ENCODE results near the gene TNS1.

The TNS1 gene

DNA sequence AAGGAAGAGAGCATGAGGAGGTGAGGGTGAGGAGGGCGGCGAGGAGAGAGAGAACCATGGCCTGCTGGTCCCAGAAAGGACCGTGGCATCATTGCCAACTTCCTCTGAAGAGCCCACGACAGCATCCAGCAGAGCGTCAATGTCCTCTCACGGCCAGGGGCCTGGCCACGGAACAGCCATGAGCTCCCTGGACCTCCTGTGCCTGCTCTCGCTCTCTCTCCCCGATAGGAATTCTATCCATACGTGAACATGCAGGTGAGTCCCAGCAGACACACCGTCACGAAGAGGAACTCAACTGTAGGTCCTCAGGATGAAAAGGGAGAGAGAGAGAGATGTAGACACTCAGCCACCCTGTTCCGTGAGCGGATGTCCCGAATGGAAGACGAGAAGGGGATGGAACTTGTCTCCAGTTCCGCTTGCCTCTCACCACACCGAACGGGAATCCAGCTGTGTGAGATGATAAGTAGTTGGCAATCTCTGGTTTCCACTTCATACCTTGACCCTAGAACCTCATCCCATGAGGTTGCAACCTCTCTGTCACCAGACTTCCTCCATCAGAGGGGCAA, 107.6 kb downstream of the TNS1 start:
- no peak overlapping the region for H3K4me3 ChIP-seq (ENCODE audit: severe bottlenecking)
- DNase-seq (ENCODE audit: low spot score) (no peak), ATAC-seq (ENCODE audit: low read depth) (no peak)
- no peaks in the 10 kb centered on the region for H3K4me1 ChIP-seq (ENCODE audit: insufficient read depth, poor library complexity, severe bottlenecking)
- no peaks in the 10 kb centered on the region for H3K36me3 ChIP-seq (ENCODE audit: low read depth)
- H3K27ac ChIP-seq (ENCODE audit: poor library complexity, severe bottlenecking): no peak overlapping the region
- TF ChIP-seq, protein P1, sequence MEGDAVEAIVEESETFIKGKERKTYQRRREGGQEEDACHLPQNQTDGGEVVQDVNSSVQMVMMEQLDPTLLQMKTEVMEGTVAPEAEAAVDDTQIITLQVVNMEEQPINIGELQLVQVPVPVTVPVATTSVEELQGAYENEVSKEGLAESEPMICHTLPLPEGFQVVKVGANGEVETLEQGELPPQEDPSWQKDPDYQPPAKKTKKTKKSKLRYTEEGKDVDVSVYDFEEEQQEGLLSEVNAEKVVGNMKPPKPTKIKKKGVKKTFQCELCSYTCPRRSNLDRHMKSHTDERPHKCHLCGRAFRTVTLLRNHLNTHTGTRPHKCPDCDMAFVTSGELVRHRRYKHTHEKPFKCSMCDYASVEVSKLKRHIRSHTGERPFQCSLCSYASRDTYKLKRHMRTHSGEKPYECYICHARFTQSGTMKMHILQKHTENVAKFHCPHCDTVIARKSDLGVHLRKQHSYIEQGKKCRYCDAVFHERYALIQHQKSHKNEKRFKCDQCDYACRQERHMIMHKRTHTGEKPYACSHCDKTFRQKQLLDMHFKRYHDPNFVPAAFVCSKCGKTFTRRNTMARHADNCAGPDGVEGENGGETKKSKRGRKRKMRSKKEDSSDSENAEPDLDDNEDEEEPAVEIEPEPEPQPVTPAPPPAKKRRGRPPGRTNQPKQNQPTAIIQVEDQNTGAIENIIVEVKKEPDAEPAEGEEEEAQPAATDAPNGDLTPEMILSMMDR (IDR thresholded peaks at IDR 0.05; ENCODE audit: poor library complexity, severe bottlenecking): no peak
- H3K9me3 ChIP-seq (ENCODE audit: severe bottlenecking): no peaks in the 10 kb centered on the region
- no peaks in the 10 kb centered on the region for H3K27me3 ChIP-seq (ENCODE audit: insufficient read depth, poor library complexity, severe bottlenecking)

DNA sequence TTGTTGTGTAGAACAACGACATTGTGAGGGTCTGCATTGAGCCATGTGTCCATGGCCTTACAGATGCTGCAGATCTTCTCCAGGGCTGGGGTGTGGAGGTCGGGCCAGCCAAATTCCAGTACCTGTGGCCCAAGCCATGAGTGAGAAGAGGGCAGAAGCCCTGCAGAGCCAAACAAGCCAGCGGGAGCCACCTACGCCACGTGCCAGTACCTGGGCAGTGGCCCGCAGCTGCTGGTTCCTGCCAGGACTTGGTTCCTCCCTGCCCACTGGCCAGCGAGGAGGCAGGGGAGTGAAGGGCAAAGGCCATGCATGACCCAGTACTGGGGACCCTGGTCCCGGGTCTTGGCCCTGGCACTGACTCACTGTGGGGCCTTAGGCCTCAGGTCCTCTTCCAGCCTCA, 109.4 kb downstream of the TNS1 start:
- no peaks in the 10 kb centered on the region for H3K9me3 ChIP-seq (ENCODE audit: severe bottlenecking)
- H3K36me3 ChIP-seq (ENCODE audit: low read depth): no peaks in the 10 kb centered on the region
- no peak overlapping the region for H3K27ac ChIP-seq (ENCODE audit: poor library complexity, severe bottlenecking)
- ATAC-seq (ENCODE audit: low read depth): no peak
- DNase-seq (ENCODE audit: low spot score): no peak
- H3K27me3 ChIP-seq (ENCODE audit: insufficient read depth, poor library complexity, severe bottlenecking): no peaks in the 10 kb centered on the region
- TF ChIP-seq, protein P1 (IDR thresholded peaks at IDR 0.05; ENCODE audit: poor library complexity, severe bottlenecking): no peak
- H3K4me3 ChIP-seq (ENCODE audit: severe bottlenecking): no peak overlapping the region
- H3K4me1 ChIP-seq (ENCODE audit: insufficient read depth, poor library complexity, severe bottlenecking): no peaks in the 10 kb centered on the region

DNA sequence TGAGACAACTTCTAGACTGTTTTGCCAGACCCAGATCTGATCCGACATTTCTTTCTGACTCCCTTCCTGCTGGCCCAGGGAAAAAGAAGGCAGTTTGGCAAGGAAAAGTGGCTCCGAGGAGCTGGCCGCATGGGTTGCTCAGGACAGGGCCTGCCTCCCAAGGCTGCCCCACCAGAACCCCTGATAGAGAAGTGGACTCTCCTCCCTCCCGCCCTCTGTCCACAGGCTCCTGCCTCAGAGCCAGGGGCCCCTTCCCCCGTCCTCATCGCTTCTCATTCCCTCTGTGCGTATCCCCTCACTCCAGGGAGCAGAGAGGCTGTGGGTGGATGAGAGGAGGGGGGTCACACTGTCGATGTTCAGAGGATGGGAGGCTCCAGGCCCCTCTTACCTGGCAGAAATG, 110.2 kb downstream of the TNS1 start:
- TF ChIP-seq, protein P1 (IDR thresholded peaks at IDR 0.05; ENCODE audit: poor library complexity, severe bottlenecking): no peak
- DNase-seq (ENCODE audit: low spot score) (no peak), ATAC-seq (ENCODE audit: low read depth) (no peak)
- no peak overlapping the region for H3K27ac ChIP-seq (ENCODE audit: poor library complexity, severe bottlenecking)
- no peak overlapping the region for H3K4me3 ChIP-seq (ENCODE audit: severe bottlenecking)
- H3K9me3 ChIP-seq (ENCODE audit: severe bottlenecking): no peaks in the 10 kb centered on the region
- no peaks in the 10 kb centered on the region for H3K36me3 ChIP-seq (ENCODE audit: low read depth)
- no peaks in the 10 kb centered on the region for H3K27me3 ChIP-seq (ENCODE audit: insufficient read depth, poor library complexity, severe bottlenecking)
- H3K4me1 ChIP-seq (ENCODE audit: insufficient read depth, poor library complexity, severe bottlenecking): no peaks in the 10 kb centered on the region

DNA sequence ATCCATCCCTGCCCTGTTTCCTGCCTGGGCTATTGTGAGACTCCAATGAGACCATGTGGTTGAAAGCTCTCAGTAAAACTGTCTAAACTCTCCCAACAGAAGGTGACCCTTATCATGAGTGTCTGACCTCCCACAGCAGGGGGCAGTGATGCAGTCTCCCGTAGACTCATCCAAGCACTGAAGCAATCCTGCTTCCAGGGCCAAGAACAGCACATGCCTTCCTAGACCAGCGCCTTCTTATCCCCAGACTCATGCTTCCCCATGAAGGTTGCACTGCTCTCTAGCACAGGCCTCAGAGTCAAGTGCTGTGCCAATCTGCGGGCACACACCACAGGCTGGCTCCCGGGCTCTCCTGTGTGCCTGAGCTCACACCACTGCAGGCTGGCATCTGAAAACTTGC, 112.3 kb downstream of the TNS1 start:
- ATAC-seq (ENCODE audit: low read depth) (peak; percentile 48; the same call in 1 of the 3 replicates), DNase-seq (ENCODE audit: low spot score) (no peak)
- H3K9me3 ChIP-seq (ENCODE audit: severe bottlenecking): no peaks in the 10 kb centered on the region
- H3K4me1 ChIP-seq (ENCODE audit: insufficient read depth, poor library complexity, severe bottlenecking): no peaks in the 10 kb centered on the region
- H3K4me3 ChIP-seq (ENCODE audit: severe bottlenecking): no peak overlapping the region
- H3K27me3 ChIP-seq (ENCODE audit: insufficient read depth, poor library complexity, severe bottlenecking): no peaks in the 10 kb centered on the region
- no peak overlapping the region for H3K27ac ChIP-seq (ENCODE audit: poor library complexity, severe bottlenecking)
- H3K36me3 ChIP-seq (ENCODE audit: low read depth): no peaks in the 10 kb centered on the region
- TF ChIP-seq, protein P1 (IDR thresholded peaks at IDR 0.05; ENCODE audit: poor library complexity, severe bottlenecking): peak; percentile 27

DNA sequence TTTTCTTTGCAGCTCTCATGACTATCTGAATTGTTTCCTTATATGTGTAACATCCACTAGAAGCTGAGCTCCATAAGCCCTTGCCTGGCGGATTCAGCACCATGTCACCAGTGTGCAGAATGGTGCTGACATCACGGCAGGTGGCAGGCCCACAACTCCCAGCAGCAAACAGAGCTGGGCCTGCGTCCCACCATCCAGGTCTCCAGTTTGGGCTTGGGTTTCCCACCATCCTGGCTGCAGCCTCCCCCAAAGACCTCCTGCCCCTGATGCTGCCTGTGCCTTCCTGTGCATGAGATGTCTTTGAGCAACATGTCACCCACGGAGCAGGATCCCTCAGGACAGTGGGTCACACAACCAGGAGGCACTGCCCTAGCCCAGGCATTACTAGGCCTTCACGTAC, 113.1 kb downstream of the TNS1 start:
- Histone ChIP-seq H3K4me1 (ENCODE audit: insufficient read depth, poor library complexity, severe bottlenecking) (no peaks in the 10 kb centered on the region), H3K36me3 (ENCODE audit: low read depth) (no peaks in the 10 kb centered on the region), H3K4me3 (ENCODE audit: severe bottlenecking) (no peak overlapping the region), H3K27ac (ENCODE audit: poor library complexity, severe bottlenecking) (no peak overlapping the region), H3K9me3 (ENCODE audit: severe bottlenecking) (no peaks in the 10 kb centered on the region), H3K27me3 (ENCODE audit: insufficient read depth, poor library complexity, severe bottlenecking) (no peaks in the 10 kb centered on the region)
- ATAC-seq (ENCODE audit: low read depth): no peak
- TF ChIP-seq, protein P1 (IDR thresholded peaks at IDR 0.05; ENCODE audit: poor library complexity, severe bottlenecking): no peak
- DNase-seq (ENCODE audit: low spot score): no peak

Measured in RWPE2 (cell line).